ENCODE data around the gene CDH4.

Gene CDH4

DNA sequence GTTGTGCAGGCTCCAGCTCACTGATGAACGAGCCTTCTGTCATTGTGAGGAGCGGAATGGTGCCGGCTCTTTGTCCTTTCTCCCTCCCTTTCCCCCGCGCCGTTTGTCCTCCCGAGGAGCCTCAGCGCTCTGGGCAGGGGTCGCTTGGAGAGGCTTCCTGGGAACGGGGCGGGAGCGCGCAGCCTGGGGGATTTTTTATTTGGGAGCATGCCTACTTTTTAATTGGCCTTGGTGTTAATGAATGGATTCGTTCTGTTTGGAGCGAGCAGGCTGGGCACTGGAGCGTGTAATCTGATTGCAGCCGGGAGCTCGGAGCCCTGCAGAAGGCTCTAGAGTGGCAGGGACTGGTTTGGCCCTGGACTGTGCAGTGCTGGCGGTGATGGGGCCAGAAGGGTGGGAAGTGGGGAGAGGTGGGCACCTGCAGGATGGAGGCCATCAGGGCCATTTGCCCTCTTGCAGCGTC is 118.8 kb downstream of the CDH4 start:
- H3K27ac ChIP-seq: no peak overlapping the region
- TF ChIP-seq, protein P1, sequence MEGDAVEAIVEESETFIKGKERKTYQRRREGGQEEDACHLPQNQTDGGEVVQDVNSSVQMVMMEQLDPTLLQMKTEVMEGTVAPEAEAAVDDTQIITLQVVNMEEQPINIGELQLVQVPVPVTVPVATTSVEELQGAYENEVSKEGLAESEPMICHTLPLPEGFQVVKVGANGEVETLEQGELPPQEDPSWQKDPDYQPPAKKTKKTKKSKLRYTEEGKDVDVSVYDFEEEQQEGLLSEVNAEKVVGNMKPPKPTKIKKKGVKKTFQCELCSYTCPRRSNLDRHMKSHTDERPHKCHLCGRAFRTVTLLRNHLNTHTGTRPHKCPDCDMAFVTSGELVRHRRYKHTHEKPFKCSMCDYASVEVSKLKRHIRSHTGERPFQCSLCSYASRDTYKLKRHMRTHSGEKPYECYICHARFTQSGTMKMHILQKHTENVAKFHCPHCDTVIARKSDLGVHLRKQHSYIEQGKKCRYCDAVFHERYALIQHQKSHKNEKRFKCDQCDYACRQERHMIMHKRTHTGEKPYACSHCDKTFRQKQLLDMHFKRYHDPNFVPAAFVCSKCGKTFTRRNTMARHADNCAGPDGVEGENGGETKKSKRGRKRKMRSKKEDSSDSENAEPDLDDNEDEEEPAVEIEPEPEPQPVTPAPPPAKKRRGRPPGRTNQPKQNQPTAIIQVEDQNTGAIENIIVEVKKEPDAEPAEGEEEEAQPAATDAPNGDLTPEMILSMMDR (conservative IDR thresholded peaks at IDR 0.05): no peak
- no peak for TF ChIP-seq ZFX (IDR thresholded peaks at IDR 0.05)

DNA sequence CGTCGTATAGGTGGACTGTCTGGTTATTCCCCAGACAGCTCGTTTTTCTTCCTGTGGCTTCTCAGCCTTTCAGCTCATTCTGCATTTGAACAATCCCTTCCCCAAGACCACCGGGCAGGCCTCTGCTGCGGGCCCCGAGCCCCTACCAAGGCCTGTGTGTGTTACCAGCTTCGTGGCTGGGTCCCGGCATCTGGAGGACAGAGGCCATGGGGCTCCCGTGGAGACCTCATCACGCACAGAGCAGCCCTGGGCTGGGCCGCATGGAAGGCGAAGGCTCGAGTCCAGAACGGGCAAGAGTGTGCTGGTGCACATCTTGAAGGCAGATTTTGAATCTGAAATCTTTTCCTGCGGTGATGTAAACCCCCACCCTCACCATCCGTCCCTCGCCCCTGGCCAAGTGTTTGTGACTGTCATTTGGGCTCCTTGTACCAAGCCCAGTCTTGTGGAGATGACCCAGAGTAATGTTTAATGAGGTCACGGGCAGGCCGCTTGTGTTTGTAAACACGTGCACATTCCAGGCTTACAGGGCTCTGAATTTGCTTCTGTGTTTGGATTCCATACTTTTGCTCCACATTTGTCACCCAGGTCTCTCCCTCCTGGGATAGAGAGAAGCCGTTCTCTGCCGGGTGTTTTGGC is 119.6 kb downstream of the CDH4 start:
- no peak overlapping the region for H3K27ac ChIP-seq
- no peak for TF ChIP-seq ZFX (IDR thresholded peaks at IDR 0.05)
- TF ChIP-seq, protein P1 (conservative IDR thresholded peaks at IDR 0.05): no peak

DNA sequence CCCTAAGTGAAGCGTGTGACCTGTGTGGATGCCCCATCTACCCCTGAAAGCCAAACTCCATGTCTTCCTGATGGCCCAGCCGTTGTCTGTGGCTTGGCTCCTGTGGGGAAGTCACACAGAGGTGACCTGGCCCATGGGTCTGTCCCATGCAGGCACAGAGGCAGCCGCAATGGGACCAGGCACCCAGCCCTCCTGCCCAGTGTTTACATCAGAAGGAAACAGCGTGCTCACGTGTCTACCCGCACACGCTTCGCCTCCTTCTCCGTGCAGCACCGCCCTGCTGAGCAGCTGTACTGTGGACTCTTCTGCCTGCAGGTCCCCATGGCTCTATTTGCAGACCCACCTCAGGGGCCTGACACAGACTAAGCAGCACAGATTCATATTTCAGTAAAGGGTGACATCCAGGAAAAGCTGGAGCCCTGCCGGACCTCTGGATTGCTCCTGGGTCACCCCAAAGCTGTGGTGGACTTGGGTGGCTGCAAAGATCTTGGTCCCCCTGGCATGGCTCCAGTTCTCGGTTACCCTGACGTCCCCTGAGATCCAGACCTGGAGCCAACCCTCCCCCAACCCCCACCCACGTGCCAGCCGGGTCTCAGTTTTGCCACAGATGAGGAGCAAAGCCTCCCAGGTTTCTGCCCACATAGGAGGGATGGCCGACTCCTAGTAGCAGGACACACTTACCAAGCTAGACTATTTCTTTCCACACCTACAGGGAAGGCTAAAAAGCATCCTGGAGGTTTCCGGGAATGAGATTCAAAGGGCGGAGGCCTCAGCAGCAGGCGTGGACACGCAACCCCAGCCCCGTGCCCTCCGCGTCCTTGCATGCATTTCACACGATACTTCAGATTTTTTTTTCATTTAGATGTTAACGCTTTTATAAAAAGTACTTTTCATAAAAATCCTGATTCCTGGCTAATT is 120.3 kb downstream of the CDH4 start:
- TF ChIP-seq ZFX (IDR thresholded peaks at IDR 0.05): no peak

DNA sequence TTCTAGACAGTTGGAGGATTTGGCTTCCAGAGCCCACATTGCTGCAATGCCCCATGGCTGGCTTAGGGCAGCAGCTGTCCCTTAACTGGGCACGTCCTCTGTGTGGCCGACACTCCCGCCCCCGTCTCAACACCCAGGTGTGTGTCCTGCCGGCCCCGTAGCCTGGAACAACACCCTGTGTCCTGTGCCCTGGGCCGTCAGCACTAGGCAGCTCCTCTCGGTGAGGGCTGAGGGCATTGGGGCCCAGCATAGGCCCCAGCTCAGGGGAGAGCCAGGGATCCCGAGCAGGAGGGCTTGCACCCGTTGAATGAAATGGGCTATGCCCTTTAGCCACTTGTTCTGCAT is 121.0 kb downstream of the CDH4 start:
- H3K27ac ChIP-seq: no peak overlapping the region
- TF ChIP-seq, protein P1 (conservative IDR thresholded peaks at IDR 0.05): no peak
- no peak for TF ChIP-seq ZFX (IDR thresholded peaks at IDR 0.05)

More for the DNA sequence above, 120.3 kb downstream of the CDH4 start:
- no peak overlapping the region for H3K27ac ChIP-seq

DNA sequence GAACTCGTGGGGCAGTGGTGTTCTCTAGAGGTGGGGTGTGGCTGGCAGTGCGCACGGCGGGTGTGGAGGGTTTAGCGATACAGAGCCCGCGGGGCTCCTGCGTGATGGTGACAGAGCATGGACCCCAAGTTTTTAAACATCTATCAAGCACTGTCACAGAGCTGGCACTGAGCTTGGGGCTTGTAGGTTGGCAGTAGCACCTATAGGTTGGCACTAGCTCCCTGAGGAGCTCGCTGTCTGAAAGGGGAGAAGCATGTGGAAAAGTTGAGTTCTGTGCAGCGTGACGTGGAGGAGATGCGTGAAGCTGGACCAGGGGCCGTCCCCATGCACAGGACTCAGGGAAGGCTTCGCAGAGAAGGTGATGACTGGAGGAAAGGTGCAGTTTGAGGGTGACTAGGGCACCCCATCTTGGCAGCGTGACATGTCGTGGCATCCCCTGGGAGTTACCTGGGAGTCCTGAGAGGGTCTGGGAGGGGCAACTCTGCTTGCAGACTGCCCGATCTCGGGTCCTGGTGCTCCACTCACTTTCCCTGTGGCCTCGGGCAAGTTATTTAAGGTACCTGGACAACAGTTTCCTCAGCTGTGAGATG is 122.0 kb downstream of the CDH4 start:
- TF ChIP-seq, protein P1 (conservative IDR thresholded peaks at IDR 0.05): no peak
- TF ChIP-seq ZFX (IDR thresholded peaks at IDR 0.05): no peak
- H3K27ac ChIP-seq: no peak overlapping the region

DNA sequence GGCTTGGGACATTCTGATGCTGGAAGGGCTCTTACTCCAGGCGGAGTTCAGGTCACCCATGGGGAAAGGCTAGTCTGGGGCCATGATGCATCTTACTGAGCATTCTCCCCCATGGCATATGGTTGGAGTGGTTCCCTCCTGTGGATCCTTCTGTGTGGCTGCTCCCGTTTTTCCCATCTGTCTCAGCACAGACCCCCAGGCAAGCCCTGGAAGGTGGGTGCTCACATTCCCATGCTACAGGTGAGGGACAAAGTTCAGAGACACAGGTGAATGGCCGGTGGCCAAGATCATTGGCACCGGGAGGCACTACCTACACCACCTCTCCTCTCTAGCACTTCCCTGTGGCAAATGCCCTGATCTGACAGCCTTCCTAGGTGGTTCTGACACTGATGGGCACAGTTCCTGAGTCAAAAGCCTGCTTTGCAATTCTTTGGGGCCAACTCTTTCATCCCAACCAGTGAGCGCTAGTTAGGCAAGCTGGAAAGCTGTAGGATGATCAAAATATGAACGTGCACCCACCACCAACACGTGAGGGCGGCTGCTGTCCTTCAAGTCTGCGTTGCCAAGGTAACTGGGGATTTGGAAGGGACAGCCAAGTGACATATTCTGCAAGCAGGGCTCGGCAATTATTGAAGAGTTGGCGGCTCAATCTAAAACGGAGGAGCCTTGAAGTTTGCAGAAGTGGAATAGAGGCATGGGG is 124.6 kb downstream of the CDH4 start:
- no peak for TF ChIP-seq ZFX (IDR thresholded peaks at IDR 0.05)
- TF ChIP-seq, protein P1 (conservative IDR thresholded peaks at IDR 0.05): no peak
- no peak overlapping the region for H3K27ac ChIP-seq

DNA sequence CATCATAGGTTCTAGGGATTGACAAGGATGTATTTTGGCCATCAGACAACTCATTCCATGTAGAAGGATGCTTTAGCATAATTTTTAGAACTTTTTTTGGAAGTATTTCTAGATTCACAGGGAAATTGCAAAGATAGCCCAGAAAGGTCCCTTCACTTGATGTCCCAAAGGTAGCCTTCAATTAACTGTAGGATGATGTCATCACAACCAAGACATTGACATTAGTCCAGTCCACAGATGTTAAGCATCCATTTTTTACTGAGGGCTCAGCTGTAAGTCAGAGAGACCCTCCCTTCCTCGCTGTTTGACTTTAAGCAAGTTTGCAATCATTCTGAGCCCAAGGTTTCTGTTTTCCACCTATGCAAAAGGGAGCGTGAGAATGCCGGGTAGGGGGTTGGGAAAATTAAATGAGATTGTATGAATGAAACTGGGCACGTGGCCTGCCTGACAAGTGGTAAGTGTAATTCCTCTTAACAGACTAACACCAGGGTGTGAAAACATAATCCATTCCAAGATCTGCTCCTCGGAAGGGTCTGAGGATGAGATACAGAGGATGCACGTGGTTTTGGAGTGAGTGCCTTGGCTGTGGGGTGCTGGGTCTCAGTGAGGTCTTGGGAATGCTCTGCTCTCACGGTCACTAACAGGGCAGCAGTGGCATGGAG is 126.8 kb downstream of the CDH4 start:
- H3K27ac ChIP-seq: no peak overlapping the region
- no peak for TF ChIP-seq ZFX (IDR thresholded peaks at IDR 0.05)
- TF ChIP-seq, protein P1 (conservative IDR thresholded peaks at IDR 0.05): no peak

All from C4-2B (cell line).